Activated CD4-positive, alpha-beta T cell treated with anti-CD3 and anti-CD28 coated beads, Interleukin-2, amount 10 ng/mL, durations not matched to agents 7 days and 5 days (primary cell): ENCODE data around the gene CHPT1. TPM values are rescaled to one million over a fixed set of nuclear protein-coding genes. Genes with fewer than 3 reads are reported as not detected.
A peak's percentile ranks its signal among the peaks of the same experiment; 100 is the strongest.

Experiments
- CTCF ChIA-PET: fragments of 350-600 bp; sonication (Branson Sonifier 250); formaldehyde crosslinking; loops from one replicate; lab custom pipeline; 2021; ENCODE audit warnings: antibody characterized with exemption; lab: Charles Lee
- POLR2A ChIA-PET: fragments of 350-600 bp; sonication (Branson Sonifier 250); formaldehyde crosslinking; loops from one replicate; lab custom pipeline; 2021; ENCODE audit warnings: antibody characterized with exemption; lab: Charles Lee
- DNase-seq: peaks from one replicate; pipeline ENCODE4 v3.0.0-alpha.2; 2020
- H3K27ac Mint-ChIP-seq: one replicate; pipeline ENCODE4 v1.8.0; 2021; ENCODE audit warnings: mild to moderate bottlenecking, moderate library complexity, mixed read lengths
- H3K27me3 Mint-ChIP-seq: one replicate; pipeline ENCODE4 v1.8.0; 2021; ENCODE audit warnings: mixed read lengths
- H3K36me3 Mint-ChIP-seq: one replicate; pipeline ENCODE4 v1.8.0; 2021; ENCODE audit warnings: low read depth, mixed read lengths
- H3K4me1 Mint-ChIP-seq: one replicate; pipeline ENCODE4 v1.8.0; 2021; ENCODE audit warnings: mixed read lengths
- H3K4me3 Mint-ChIP-seq: one replicate; pipeline ENCODE4 v1.8.0; 2021; ENCODE audit warnings: mild to moderate bottlenecking, moderate library complexity, mixed read lengths
- H3K9me3 Mint-ChIP-seq: one replicate; pipeline ENCODE4 v1.8.0; 2021; ENCODE audit warnings: mixed read lengths
- total RNA-seq, 2 experiments: library from RNA; stranded (reverse); gene quantifications; one replicate each; pipeline ENCODE4 v1.2.3, GENCODE V29; 2021

The CHPT1 gene
- total RNA-seq, 2 experiments from 2014 or later: 9.5 to 11.8 TPM

GRCh38 chr12:101759396-101760047 lies 62.1 kb downstream of the CHPT1 start:
- POLR2A ChIA-PET: no interaction called here
- Mint-ChIP-seq H3K4me1 (no peaks in the 10 kb centered on the region), H3K4me3 (no peak overlapping the region), H3K27me3 (no peaks in the 10 kb centered on the region), H3K36me3 (peaks cover 38% of the 10 kb centered on the region), H3K27ac (no peak overlapping the region), H3K9me3 (no peaks in the 10 kb centered on the region)
- CTCF ChIA-PET: interaction anchor here (0.5 to 1.8 kb wide), 9 partner anchors 9 to 154 kb away, joined by 3 to 6 read pairs (median 4); no protein-coding TSS in a partner anchor
- peak; percentile 24 for DNase-seq

GRCh38 chr12:101761350-101761749 lies 63.9 kb downstream of the CHPT1 start:
- Mint-ChIP-seq H3K4me1 (no peaks in the 10 kb centered on the region), H3K9me3 (no peaks in the 10 kb centered on the region), H3K36me3 (peaks cover 30% of the 10 kb centered on the region), H3K27me3 (no peaks in the 10 kb centered on the region), H3K4me3 (no peak overlapping the region), H3K27ac (no peak overlapping the region)
- ChIA-PET POLR2A (no interaction called here), CTCF (interaction anchor here (0.9 to 2.4 kb wide), 3 partner anchors 9 to 79 kb away, joined by 3 to 10 read pairs (median 4); partner anchors contain the start of gene GNPTAB)
- no peak for DNase-seq

- H3K27ac Mint-ChIP-seq: no peak overlapping the region
- H3K36me3 Mint-ChIP-seq: peaks cover 26% of the 10 kb centered on the region
- ChIA-PET CTCF (interaction anchor here (0.9 to 2.4 kb wide), 3 partner anchors 10 to 78 kb away, joined by 3 to 10 read pairs (median 4); partner anchors contain the start of gene GNPTAB), POLR2A (no interaction called here)
- no peaks in the 10 kb centered on the region for H3K27me3 Mint-ChIP-seq
- H3K4me3 Mint-ChIP-seq: no peak overlapping the region
- H3K4me1 Mint-ChIP-seq: no peaks in the 10 kb centered on the region
- no peaks in the 10 kb centered on the region for H3K9me3 Mint-ChIP-seq
- no peak for DNase-seq
Observed at GRCh38 chr12:101761781-101762180, 64.3 kb downstream of the CHPT1 start.

GRCh38 chr12:101763246-101763931 lies 65.9 kb downstream of the CHPT1 start:
- ChIA-PET CTCF (interaction anchor here (0.6 to 2.4 kb wide), 3 partner anchors 11 to 116 kb away, joined by 3 to 10 read pairs (median 3); no protein-coding TSS in a partner anchor), POLR2A (no interaction called here)
- H3K4me1 Mint-ChIP-seq: no peaks in the 10 kb centered on the region
- no peak for DNase-seq
- H3K36me3 Mint-ChIP-seq: peaks cover 24% of the 10 kb centered on the region
- H3K4me3 Mint-ChIP-seq: no peak overlapping the region
- no peak overlapping the region for H3K27ac Mint-ChIP-seq
- no peaks in the 10 kb centered on the region for H3K9me3 Mint-ChIP-seq
- H3K27me3 Mint-ChIP-seq: no peaks in the 10 kb centered on the region

GRCh38 chr12:101764051-101764792 lies 66.8 kb downstream of the CHPT1 start:
- ChIA-PET POLR2A (no interaction called here), CTCF (no interaction called here)
- Mint-ChIP-seq H3K4me3 (no peak overlapping the region), H3K9me3 (no peaks in the 10 kb centered on the region), H3K27ac (no peak overlapping the region), H3K27me3 (no peaks in the 10 kb centered on the region), H3K36me3 (peaks cover 24% of the 10 kb centered on the region), H3K4me1 (no peaks in the 10 kb centered on the region)
- no peak for DNase-seq

GRCh38 chr12:101767537-101767936 lies 70.1 kb downstream of the CHPT1 start:
- Mint-ChIP-seq H3K27ac (no peak overlapping the region), H3K36me3 (peaks cover 36% of the 10 kb centered on the region), H3K4me3 (no peak overlapping the region), H3K9me3 (no peaks in the 10 kb centered on the region), H3K27me3 (no peaks in the 10 kb centered on the region), H3K4me1 (peaks cover 13% of the 10 kb centered on the region)
- ChIA-PET CTCF (interaction anchor here (1.1 to 1.5 kb wide), 4 partner anchors 8 to 68 kb away, joined by 4 to 5 read pairs (median 4); no protein-coding TSS in a partner anchor), POLR2A (no interaction called here)
- no peak for DNase-seq

GRCh38 chr12:101768781-101769180 lies 71.3 kb downstream of the CHPT1 start:
- no peaks in the 10 kb centered on the region for H3K9me3 Mint-ChIP-seq
- ChIA-PET POLR2A (no interaction called here), CTCF (interaction anchor here (0.9 to 2.0 kb wide), 5 partner anchors 9 to 76 kb away, joined by 3 to 11 read pairs (median 5); partner anchors contain the start of gene GNPTAB)
- H3K4me1 Mint-ChIP-seq: peaks cover 20% of the 10 kb centered on the region
- no peak overlapping the region for H3K27ac Mint-ChIP-seq
- no peaks in the 10 kb centered on the region for H3K27me3 Mint-ChIP-seq
- DNase-seq: no peak
- H3K4me3 Mint-ChIP-seq: no peak overlapping the region
- H3K36me3 Mint-ChIP-seq: peaks cover 41% of the 10 kb centered on the region

- ChIA-PET POLR2A (no interaction called here), CTCF (interaction anchor here (0.9 to 2.0 kb wide), 3 partner anchors 54 to 75 kb away, joined by 3 to 11 read pairs (median 3); partner anchors contain the start of gene GNPTAB)
- no peak overlapping the region for H3K27ac Mint-ChIP-seq
- H3K36me3 Mint-ChIP-seq: peaks cover 35% of the 10 kb centered on the region
- peaks cover 24% of the 10 kb centered on the region for H3K4me1 Mint-ChIP-seq
- no peaks in the 10 kb centered on the region for H3K27me3 Mint-ChIP-seq
- no peaks in the 10 kb centered on the region for H3K9me3 Mint-ChIP-seq
- no peak for DNase-seq
- H3K4me3 Mint-ChIP-seq: no peak overlapping the region
Observed at GRCh38 chr12:101769865-101770264, 72.4 kb downstream of the CHPT1 start.

- Mint-ChIP-seq H3K36me3 (peaks cover 30% of the 10 kb centered on the region), H3K4me3 (no peak overlapping the region), H3K27me3 (no peaks in the 10 kb centered on the region)
Observed at GRCh38 chr12:101772012-101772775, 74.8 kb downstream of the CHPT1 start.

GRCh38 chr12:101773650-101774162 lies 76.3 kb downstream of the CHPT1 start:
- peaks cover 28% of the 10 kb centered on the region for H3K36me3 Mint-ChIP-seq
- ChIA-PET POLR2A (interaction anchor here (1.2 kb wide), 1 partner anchor 56 kb away, joined by 5 read pairs; the partner anchor contains the start of gene GNPTAB), CTCF (interaction anchor here (0.6 to 2.9 kb wide), 17 partner anchors 8 to 163 kb away, joined by 3 to 43 read pairs (median 5); partner anchors contain the start of gene GNPTAB)
- H3K9me3 Mint-ChIP-seq: no peaks in the 10 kb centered on the region
- peak; percentile 77 for DNase-seq
- no peaks in the 10 kb centered on the region for H3K27me3 Mint-ChIP-seq
- H3K4me1 Mint-ChIP-seq: peaks cover 27% of the 10 kb centered on the region
- no peak overlapping the region for H3K4me3 Mint-ChIP-seq
- H3K27ac Mint-ChIP-seq: no peak overlapping the region

More at GRCh38 chr12:101772012-101772775, 74.8 kb downstream of the CHPT1 start:
- POLR2A ChIA-PET: no interaction called here
- H3K9me3 Mint-ChIP-seq: no peaks in the 10 kb centered on the region
- peak overlapping the region; percentile 60 for H3K27ac Mint-ChIP-seq
- CTCF ChIA-PET: interaction anchor here (0.9 to 2.9 kb wide), 9 partner anchors 9 to 68 kb away, joined by 3 to 43 read pairs (median 6); partner anchors contain the start of gene GNPTAB
- peaks cover 27% of the 10 kb centered on the region for H3K4me1 Mint-ChIP-seq
- DNase-seq: no peak

- Mint-ChIP-seq H3K27me3 (no peaks in the 10 kb centered on the region), H3K27ac (no peak overlapping the region), H3K4me1 (peaks cover 31% of the 10 kb centered on the region), H3K4me3 (no peak overlapping the region), H3K9me3 (no peaks in the 10 kb centered on the region), H3K36me3 (peaks cover 32% of the 10 kb centered on the region)
- POLR2A ChIA-PET: no interaction called here
- CTCF ChIA-PET: interaction anchor here (1.0 to 7.6 kb wide), 3 partner anchors 54 to 89 kb away, joined by 3 to 61 read pairs (median 13); partner anchors contain the start of gene GNPTAB
- no peak for DNase-seq
Observed at GRCh38 chr12:101775816-101776215, 78.4 kb downstream of the CHPT1 start.
